GM18517 (cell line): ENCODE results near the gene DEXI.
"Not testable (repeated sequence)": the region's sequence is repeated elsewhere in the genome, so short reads cannot be mapped to it uniquely, and the experiment has no call there.

ENCODE experiments used
- ATAC-seq: cut with Tn5 transposase; IDR thresholded peaks from one replicate; pipeline ENCODE4 v1.9.1; 2021; ENCODE audit warnings: mild to moderate bottlenecking, moderate library complexity; ENCODE audit not compliant: unreplicated experiment

DEXI gene

GRCh38 chr16:10927497-10928112 is 14.7 kb downstream of the DEXI start:
- ATAC-seq = no peak

- ATAC-seq = no peak
Observed at GRCh38 chr16:10926867-10927266, 15.4 kb downstream of the DEXI start.

GRCh38 chr16:10926094-10926493 is 16.2 kb downstream of the DEXI start:
- ATAC-seq = no peak

GRCh38 chr16:10925285-10925684 is 17.0 kb downstream of the DEXI start:
- not testable (repeated sequence) for ATAC-seq

- no peak for ATAC-seq
Observed at GRCh38 chr16:10923650-10924214, 18.5 kb downstream of the DEXI start.

- no peak for ATAC-seq
Observed at GRCh38 chr16:10923146-10923649, 19.1 kb downstream of the DEXI start.

GRCh38 chr16:10922328-10923145 is 19.7 kb downstream of the DEXI start:
- ATAC-seq = no peak

- no peak for ATAC-seq
Observed at GRCh38 chr16:10921536-10922327, 20.5 kb downstream of the DEXI start.

GRCh38 chr16:10920726-10921427 is 21.4 kb downstream of the DEXI start:
- no peak for ATAC-seq

GRCh38 chr16:10919003-10919351 is 23.3 kb downstream of the DEXI start:
- no peak for ATAC-seq

- no peak for ATAC-seq
Observed at GRCh38 chr16:10918294-10919002, 23.8 kb downstream of the DEXI start.

GRCh38 chr16:10916534-10916933 is 25.7 kb downstream of the DEXI start:
- no peak for ATAC-seq

GRCh38 chr16:10911267-10911666 is 31.0 kb downstream of the DEXI start:
- ATAC-seq = no peak

GRCh38 chr16:10907757-10908045 is 34.6 kb downstream of the DEXI start:
- no peak for ATAC-seq

- ATAC-seq = no peak
Observed at GRCh38 chr16:10906914-10907756, 35.1 kb downstream of the DEXI start.

GRCh38 chr16:10906482-10906881 is 35.8 kb downstream of the DEXI start:
- ATAC-seq = no peak

GRCh38 chr16:10902999-10903398 is 39.3 kb downstream of the DEXI start:
- ATAC-seq = no peak

GRCh38 chr16:10897134-10897533 is 45.1 kb downstream of the DEXI start:
- ATAC-seq = peak; percentile 60

- ATAC-seq = no peak
Observed at GRCh38 chr16:10896723-10897122, 45.5 kb downstream of the DEXI start.
